ENCODE data around the gene PLD6. TPM values are rescaled to one million over a fixed set of nuclear protein-coding genes. Genes with fewer than 3 reads are reported as not detected.

The PLD6 gene
- total RNA-seq, 3 donors from 2014 or later (not counting 1 experiment from before 2014, with no cell fraction given): 0.45 to 1.7 (median 0.84) TPM

- H3K4me1 Mint-ChIP-seq: peaks cover 9 to 12% of the 10 kb centered on the region in 2 donors
- no peaks in the 10 kb centered on the region for H3K27me3 ChIP-seq (ENCODE audit: control insufficient read depth, insufficient read depth, low read length)
- H3K27me3 Mint-ChIP-seq (ENCODE audit: low read depth in 2 of 2): no peaks in the 10 kb centered on the region
- DNase-seq (no peak), ATAC-seq (no peak)
- intact Hi-C loops (cut with micrococcal nuclease): no loop called here
- no peaks in the 10 kb centered on the region for H3K9me3 ChIP-seq (ENCODE audit: control insufficient read depth, insufficient read depth, low read length)
- WGBS (ENCODE audit: insufficient coverage): 91% methylated on average over 7 of the region's 7 CpGs
- H3K9me3 Mint-ChIP-seq: no peaks in the 10 kb centered on the region
- H3K36me3 ChIP-seq (ENCODE audit: control insufficient read depth, insufficient read depth, low read length): peaks cover 21% of the 10 kb centered on the region
- H3K4me3 Mint-ChIP-seq: no peak overlapping the region
- no peak overlapping the region for H3K4me3 ChIP-seq (ENCODE audit: low read length)
- no peak overlapping the region for H3K27ac ChIP-seq (ENCODE audit: low read length)
- no peaks in the 10 kb centered on the region for H3K36me3 Mint-ChIP-seq
- H3K27ac Mint-ChIP-seq: no peak overlapping the region
- peaks cover 4% of the 10 kb centered on the region for H3K4me1 ChIP-seq (ENCODE audit: control insufficient read depth, insufficient read depth, low read length)
- no peak for TF ChIP-seq CTCF (IDR thresholded peaks at IDR 0.05)
Measured at GRCh38 chr17:17190188-17190587, 15.9 kb downstream of the PLD6 start.

DNA sequence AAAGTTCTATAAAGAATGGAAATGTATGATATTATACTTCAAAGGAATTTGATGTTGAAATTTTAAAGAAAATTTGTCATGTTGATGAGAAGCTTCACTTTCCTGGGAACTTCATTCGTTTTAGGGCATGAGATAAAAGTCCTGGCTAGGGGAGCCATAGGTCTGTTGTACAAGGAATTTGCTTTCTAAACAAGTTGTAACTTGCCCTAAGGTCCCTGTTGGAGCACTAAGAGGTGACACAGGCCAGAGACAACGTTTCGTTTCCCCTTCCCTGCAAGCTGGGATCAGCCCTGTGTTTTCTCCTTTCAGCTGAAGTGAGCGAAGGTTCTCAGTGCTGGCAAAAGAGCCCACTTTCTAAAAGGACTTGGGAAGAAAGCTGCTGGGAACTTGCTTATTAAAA, 16.6 kb downstream of the PLD6 start:
- H3K27ac ChIP-seq (ENCODE audit: low read length): no peak overlapping the region
- H3K4me1 Mint-ChIP-seq: peaks cover 15 to 18% of the 10 kb centered on the region in 2 donors
- no peak overlapping the region for H3K27ac Mint-ChIP-seq
- intact Hi-C loops (cut with micrococcal nuclease): no loop called here
- H3K36me3 Mint-ChIP-seq: no peaks in the 10 kb centered on the region
- H3K36me3 ChIP-seq (ENCODE audit: control insufficient read depth, insufficient read depth, low read length): peaks cover 21% of the 10 kb centered on the region
- no peak for DNase-seq
- H3K4me1 ChIP-seq (ENCODE audit: control insufficient read depth, insufficient read depth, low read length): peaks cover 10% of the 10 kb centered on the region
- no peaks in the 10 kb centered on the region for H3K9me3 ChIP-seq (ENCODE audit: control insufficient read depth, insufficient read depth, low read length)
- WGBS (ENCODE audit: insufficient coverage): 67% methylated on average over 4 of the region's 4 CpGs
- ATAC-seq: no peak
- no peaks in the 10 kb centered on the region for H3K9me3 Mint-ChIP-seq
- H3K4me3 Mint-ChIP-seq: no peak overlapping the region
- no peak overlapping the region for H3K4me3 ChIP-seq (ENCODE audit: low read length)
- TF ChIP-seq CTCF (IDR thresholded peaks at IDR 0.05): no peak
- H3K27me3 ChIP-seq (ENCODE audit: control insufficient read depth, insufficient read depth, low read length): no peaks in the 10 kb centered on the region
- no peaks in the 10 kb centered on the region for H3K27me3 Mint-ChIP-seq (ENCODE audit: low read depth in 2 of 2)

DNA sequence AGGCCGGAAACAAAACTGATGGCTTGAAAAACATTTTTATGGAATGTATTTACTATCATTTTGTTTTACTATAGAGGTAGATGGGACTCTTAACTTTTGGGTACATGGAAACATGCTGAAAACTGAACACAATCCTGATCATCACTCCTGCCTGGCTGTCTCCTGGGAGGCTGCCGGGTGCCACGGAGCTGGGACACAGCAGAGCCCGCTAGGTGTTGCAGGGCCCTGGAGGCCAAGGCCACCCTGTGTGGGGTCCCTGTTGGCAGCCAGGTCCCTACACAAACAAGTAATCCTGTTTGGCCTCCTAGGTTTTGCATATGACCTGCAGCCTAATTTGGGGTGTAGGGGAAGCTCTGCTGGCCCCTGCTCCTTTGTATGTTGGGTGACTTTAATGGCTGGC, 17.5 kb downstream of the PLD6 start:
- DNase-seq (no peak), ATAC-seq (no peak)
- H3K36me3 ChIP-seq (ENCODE audit: control insufficient read depth, insufficient read depth, low read length): peaks cover 21% of the 10 kb centered on the region
- H3K4me1 ChIP-seq (ENCODE audit: control insufficient read depth, insufficient read depth, low read length): peaks cover 18% of the 10 kb centered on the region
- H3K9me3 Mint-ChIP-seq: no peaks in the 10 kb centered on the region
- intact Hi-C loops (cut with micrococcal nuclease): no loop called here
- no peak overlapping the region for H3K27ac ChIP-seq (ENCODE audit: low read length)
- no peaks in the 10 kb centered on the region for H3K27me3 ChIP-seq (ENCODE audit: control insufficient read depth, insufficient read depth, low read length)
- no peaks in the 10 kb centered on the region for H3K36me3 Mint-ChIP-seq
- no peak overlapping the region for H3K4me3 ChIP-seq (ENCODE audit: low read length)
- H3K27me3 Mint-ChIP-seq (ENCODE audit: low read depth in 2 of 2): no peaks in the 10 kb centered on the region
- no peaks in the 10 kb centered on the region for H3K9me3 ChIP-seq (ENCODE audit: control insufficient read depth, insufficient read depth, low read length)
- no peak overlapping the region for H3K4me3 Mint-ChIP-seq
- no peak for TF ChIP-seq CTCF (IDR thresholded peaks at IDR 0.05)
- peaks cover 22 to 24% of the 10 kb centered on the region in 2 donors for H3K4me1 Mint-ChIP-seq
- H3K27ac Mint-ChIP-seq: no peak overlapping the region
- 94% methylated on average over 4 of the region's 4 CpGs for WGBS (ENCODE audit: insufficient coverage)

All from natural killer cell (primary cell).